Neuronal stem cell (in vitro differentiated cells): ENCODE data around the gene MTX1.
"Not testable (repeated sequence)": the region's sequence is repeated elsewhere in the genome, so short reads cannot be mapped to it uniquely, and the experiment has no call there.

Source experiments
- DNase-seq: peaks from one replicate; pipeline ENCODE4 v3.0.0-alpha.2; 2013; ENCODE audit warnings: low spot score
- H2AFZ ChIP-seq: one replicate; pipeline ENCODE4 v1.6.1; 2013; ENCODE audit warnings: mild to moderate bottlenecking, low read length, inconsistent platforms
- H2AK5ac ChIP-seq: 2 replicates; pipeline ENCODE4 v1.6.1; 2013; ENCODE audit warnings: low read depth, mild to moderate bottlenecking, inconsistent platforms, low read length, moderate library complexity, mixed read lengths
- H2BK120ac ChIP-seq: 2 replicates; pipeline ENCODE4 v1.6.1; 2013; ENCODE audit warnings: low read depth, mild to moderate bottlenecking, inconsistent platforms, low read length, moderate library complexity, mixed read lengths
- H2BK12ac ChIP-seq: one replicate; pipeline ENCODE4 v1.6.1; 2013; ENCODE audit warnings: low read length, inconsistent platforms
- H2BK15ac ChIP-seq: 2 replicates; pipeline ENCODE4 v1.6.1; 2013; ENCODE audit warnings: mild to moderate bottlenecking, low read length, inconsistent platforms, mixed read lengths
- H2BK5ac ChIP-seq: one replicate; pipeline ENCODE4 v1.6.1; 2013; ENCODE audit warnings: inconsistent platforms, mild to moderate bottlenecking, low read length, moderate library complexity
- H3K14ac ChIP-seq: one replicate; pipeline ENCODE4 v1.6.1; 2013; ENCODE audit warnings: low read length, inconsistent platforms
- H3K18ac ChIP-seq: 2 replicates; pipeline ENCODE4 v1.6.1; 2013; ENCODE audit warnings: low read length, inconsistent platforms
- H3K23ac ChIP-seq: 2 replicates; pipeline ENCODE4 v1.6.1; 2013; ENCODE audit warnings: low read depth, mild to moderate bottlenecking, mixed read lengths, low read length, inconsistent platforms; ENCODE audit not compliant: poor library complexity
- H3K27ac ChIP-seq: replicated peaks from 3 replicates; pipeline ENCODE4 v1.5.1; 2013; ENCODE audit warnings: low read length, inconsistent platforms
- H3K27me3 ChIP-seq, 3 experiments: 2 replicates each; pipeline ENCODE4 v1.6.1; 2013; ENCODE audit warnings: low read length in 3 of 3, mild to moderate bottlenecking in 2 of 3, inconsistent platforms in 1 of 3, low read depth in 1 of 3, mixed read lengths in 1 of 3, moderate library complexity in 1 of 3; ENCODE audit not compliant: control insufficient read depth in 3 of 3, insufficient read depth in 3 of 3
- H3K36me3 ChIP-seq, 2 donors: replicated peaks in 1 of 2; 2 replicates each; pipeline ENCODE4 v1.6.1; 2013; ENCODE audit warnings: low read length in 2 of 2; ENCODE audit not compliant: control insufficient read depth in 2 of 2, insufficient read depth in 2 of 2
- H3K4ac ChIP-seq: 2 replicates; pipeline ENCODE4 v1.6.1; 2013; ENCODE audit warnings: inconsistent platforms, mild to moderate bottlenecking, low read length, moderate library complexity
- H3K4me1 ChIP-seq, 2 donors: 1 replicate in 1 of 2; 2 replicates in 1 of 2; pipeline ENCODE4 v1.6.1; 2013; ENCODE audit warnings: low read length in 2 of 2, low read depth in 1 of 2; ENCODE audit not compliant: control insufficient read depth in 2 of 2, insufficient read depth in 1 of 2
- H3K4me2 ChIP-seq: one replicate; pipeline ENCODE4 v1.6.1; 2013; ENCODE audit warnings: mild to moderate bottlenecking, low read length, inconsistent platforms; ENCODE audit not compliant: insufficient read depth, poor library complexity, severe bottlenecking
- H3K4me3 ChIP-seq, 2 donors: 2 replicates each; pipeline ENCODE4 v1.5.1; 2013; ENCODE audit warnings: low read length in 2 of 2, mild to moderate bottlenecking in 2 of 2, inconsistent platforms in 1 of 2, moderate library complexity in 1 of 2
- H3K79me1 ChIP-seq: one replicate; pipeline ENCODE4 v1.6.1; 2013; ENCODE audit warnings: low read depth, mild to moderate bottlenecking, inconsistent platforms, low read length, moderate library complexity
- H3K9ac ChIP-seq: one replicate; pipeline ENCODE4 v1.6.1; 2013; ENCODE audit warnings: mild to moderate bottlenecking, low read depth, low read length, inconsistent platforms; ENCODE audit not compliant: poor library complexity
- H3K9me3 ChIP-seq, 2 donors: replicated peaks in 1 of 2; 2 replicates each; pipeline versions ENCODE3 to v1.6.1; 2013; ENCODE audit warnings: low read length in 2 of 2, mild to moderate bottlenecking in 2 of 2, inconsistent platforms in 1 of 2, low read depth in 1 of 2, mixed read lengths in 1 of 2, moderate library complexity in 1 of 2; ENCODE audit not compliant: control insufficient read depth in 2 of 2, insufficient read depth in 1 of 2
- H4K8ac ChIP-seq: one replicate; pipeline ENCODE4 v1.6.1; 2013; ENCODE audit warnings: low read depth, mild to moderate bottlenecking, inconsistent platforms, low read length, moderate library complexity
- H4K91ac ChIP-seq: one replicate; pipeline ENCODE4 v1.6.1; 2013; ENCODE audit warnings: low read length, low read depth, mild to moderate bottlenecking, inconsistent platforms; ENCODE audit not compliant: poor library complexity
- WGBS, 2 donors: extraction: QIAGEN DNeasy Blood & Tissue Kit; methylation state at CpG; one replicate each; pipeline ENCODE4 v1.1.7; 2013; ENCODE audit warnings: missing lambda C conversion rate in 2 of 2, mixed read lengths in 1 of 2; ENCODE audit not compliant: insufficient read length in 2 of 2, insufficient replicate concordance in 1 of 2; ENCODE audit errors: extremely low coverage in 2 of 2; 5-methylcytosine and 5-hydroxymethylcytosine counted together

Gene MTX1

GRCh38 chr1:155167166-155168104 is 41.1 kb upstream of the MTX1 start:
- no CpG with 5 or more reads among the region's 28 CpGs for WGBS, 2 donors
- H3K27ac ChIP-seq, result peak overlapping the region; percentile 88
- DNase-seq, result peak; percentile 94

GRCh38 chr1:155168105-155168445 is 40.4 kb upstream of the MTX1 start:
- not testable (repeated sequence) for H2BK12ac ChIP-seq, H2BK5ac ChIP-seq, H3K79me1 ChIP-seq, H3K14ac ChIP-seq, H3K27me3 ChIP-seq, H2AFZ ChIP-seq, H3K9ac ChIP-seq, H3K18ac ChIP-seq, H3K4ac ChIP-seq, H3K9me3 ChIP-seq, DNase-seq, H2BK120ac ChIP-seq, H4K8ac ChIP-seq, H3K27ac ChIP-seq, H2AK5ac ChIP-seq, H3K23ac ChIP-seq, H3K4me3 ChIP-seq, H3K4me2 ChIP-seq, H2BK15ac ChIP-seq, H4K91ac ChIP-seq
- Histone ChIP-seq H3K36me3 (peaks cover 10 to 33% of the 10 kb centered on the region in 2 donors), H3K4me1 (peaks cover 17 to 23% of the 10 kb centered on the region in 2 donors)
- WGBS, 2 donors, result no CpG with 5 or more reads among the region's 4 CpGs

More at GRCh38 chr1:155167166-155168104, 41.1 kb upstream of the MTX1 start:
- H2AFZ ChIP-seq, result peak overlapping the region; percentile 83
- H3K4me1 ChIP-seq, result peaks cover 16 to 21% of the 10 kb centered on the region in 2 donors
- peak overlapping the region; percentile 81 for H3K18ac ChIP-seq
- H3K4ac ChIP-seq, result no peak overlapping the region
- peak overlapping the region; percentile 50 for H3K9ac ChIP-seq
- peak overlapping the region in 1 of 2 donors; percentile 66 for H3K4me3 ChIP-seq
- no peak overlapping the region for H2BK120ac ChIP-seq
- H3K23ac ChIP-seq, result no peak overlapping the region
- H3K36me3 ChIP-seq, result peaks cover 10 to 33% of the 10 kb centered on the region in 2 donors
- no peaks in the 10 kb centered on the region for H3K79me1 ChIP-seq
- H3K4me2 ChIP-seq, result peak overlapping the region; percentile 56
- no peaks in the 10 kb centered on the region for H3K27me3 ChIP-seq
- H2AK5ac ChIP-seq, result peak overlapping the region; percentile 16
- no peak overlapping the region for H4K91ac ChIP-seq
- no peak overlapping the region for H2BK12ac ChIP-seq
- H3K9me3 ChIP-seq, result no peaks in the 10 kb centered on the region
- no peak overlapping the region for H4K8ac ChIP-seq
- peak overlapping the region; percentile 58 for H2BK5ac ChIP-seq
- no peak overlapping the region for H2BK15ac ChIP-seq
- no peak overlapping the region for H3K14ac ChIP-seq

- Histone ChIP-seq H3K27me3 (no peaks in the 10 kb centered on the region), H3K4me3 (no peak overlapping the region), H2AFZ (no peak overlapping the region), H2BK12ac (no peak overlapping the region), H3K9ac (no peak overlapping the region), H3K36me3 (peaks cover 10 to 33% of the 10 kb centered on the region in 2 donors), H2BK15ac (no peak overlapping the region), H4K8ac (no peak overlapping the region), H2AK5ac (no peak overlapping the region), H3K18ac (no peak overlapping the region), H2BK120ac (no peak overlapping the region), H3K79me1 (peaks cover 4% of the 10 kb centered on the region), H3K4me2 (no peak overlapping the region), H2BK5ac (no peak overlapping the region), H3K27ac (no peak overlapping the region), H4K91ac (no peak overlapping the region), H3K9me3 (no peaks in the 10 kb centered on the region), H3K4ac (no peak overlapping the region), H3K14ac (no peak overlapping the region), H3K4me1 (peaks cover 19 to 23% of the 10 kb centered on the region in 2 donors), H3K23ac (no peak overlapping the region)
- DNase-seq, result no peak
- whole genome bisulfite sequencing, 2 donors, result no CpG with 5 or more reads among the region's 10 CpGs
Observed at GRCh38 chr1:155168456-155169210, 39.9 kb upstream of the MTX1 start.

GRCh38 chr1:155169541-155169940 is 39.0 kb upstream of the MTX1 start:
- Histone ChIP-seq H2BK12ac (no peak overlapping the region), H2AK5ac (no peak overlapping the region), H3K4me2 (no peak overlapping the region), H3K14ac (no peak overlapping the region), H2BK5ac (no peak overlapping the region), H3K27me3 (no peaks in the 10 kb centered on the region), H3K9ac (no peak overlapping the region), H3K4ac (no peak overlapping the region), H3K36me3 (peaks cover 10 to 33% of the 10 kb centered on the region in 2 donors), H3K23ac (no peak overlapping the region), H3K27ac (no peak overlapping the region), H3K79me1 (peaks cover 4% of the 10 kb centered on the region), H2AFZ (no peak overlapping the region), H4K8ac (no peak overlapping the region), H4K91ac (no peak overlapping the region), H3K18ac (no peak overlapping the region), H3K4me1 (peaks cover 19 to 27% of the 10 kb centered on the region in 2 donors), H2BK120ac (no peak overlapping the region), H3K9me3 (no peaks in the 10 kb centered on the region), H2BK15ac (no peak overlapping the region), H3K4me3 (no peak overlapping the region)
- WGBS, 2 donors, result no CpG with 5 or more reads among the region's 5 CpGs
- no peak for DNase-seq
